ENCODE measurements around the gene WDR17.
"Not testable (repeated sequence)": the region's sequence is repeated elsewhere in the genome, so short reads cannot be mapped to it uniquely, and the experiment has no call there.

WDR17 gene

GRCh38 chr4:176191974-176192373 is 126.3 kb downstream of the WDR17 start:
- no peak for DNase-seq (ENCODE audit: low spot score)

- DNase-seq (ENCODE audit: low spot score) = no peak
These were observed 127.5 kb downstream of the WDR17 start for GRCh38 chr4:176193126-176193525.

- DNase-seq (ENCODE audit: low spot score) = peak; percentile 50
These were observed 128.3 kb downstream of the WDR17 start for GRCh38 chr4:176193938-176194337.

- peak; percentile 99 for DNase-seq (ENCODE audit: low spot score)
These were observed 129.7 kb downstream of the WDR17 start, which contains the start of gene SPATA4 for GRCh38 chr4:176195184-176195978. Gene SPATA4, minus strand, starts transcription at chr4:176195585. Its CDS starts 23 bp downstream, at chr4:176195562.

- no peak for DNase-seq (ENCODE audit: low spot score)
These were observed 132.8 kb downstream of the WDR17 start for GRCh38 chr4:176198316-176198903.

- no peak for DNase-seq (ENCODE audit: low spot score)
These were observed 139.7 kb downstream of the WDR17 start for GRCh38 chr4:176205299-176205698.

GRCh38 chr4:176207839-176208238 is 142.2 kb downstream of the WDR17 start:
- no peak for DNase-seq (ENCODE audit: low spot score)

GRCh38 chr4:176209535-176209934 is 143.9 kb downstream of the WDR17 start:
- DNase-seq (ENCODE audit: low spot score) = no peak

- DNase-seq (ENCODE audit: low spot score) = no peak
These were observed 144.5 kb downstream of the WDR17 start for GRCh38 chr4:176210101-176210500.

GRCh38 chr4:176210579-176211296 is 145.1 kb downstream of the WDR17 start:
- no peak for DNase-seq (ENCODE audit: low spot score)

- not testable (repeated sequence) for DNase-seq (ENCODE audit: low spot score)
These were observed 146.7 kb downstream of the WDR17 start for GRCh38 chr4:176212351-176212750.

- no peak for DNase-seq (ENCODE audit: low spot score)
These were observed 151.9 kb downstream of the WDR17 start for GRCh38 chr4:176217510-176217909.

- no peak for DNase-seq (ENCODE audit: low spot score)
These were observed 156.5 kb downstream of the WDR17 start for GRCh38 chr4:176222149-176222548.

- no peak for DNase-seq (ENCODE audit: low spot score)
These were observed 157.9 kb downstream of the WDR17 start for GRCh38 chr4:176223561-176223960.

- no peak for DNase-seq (ENCODE audit: low spot score)
These were observed 161.1 kb downstream of the WDR17 start for GRCh38 chr4:176226736-176227135.

- DNase-seq (ENCODE audit: low spot score) = no peak
These were observed 164.0 kb downstream of the WDR17 start for GRCh38 chr4:176229645-176230044.

Data from AG20443 (cell line).